Measurements from ENCODE around the gene DEFB131B.
"Not testable (repeated sequence)": the region's sequence is repeated elsewhere in the genome, so short reads cannot be mapped to it uniquely, and the experiment has no call there.

DEFB131B gene

DNA sequence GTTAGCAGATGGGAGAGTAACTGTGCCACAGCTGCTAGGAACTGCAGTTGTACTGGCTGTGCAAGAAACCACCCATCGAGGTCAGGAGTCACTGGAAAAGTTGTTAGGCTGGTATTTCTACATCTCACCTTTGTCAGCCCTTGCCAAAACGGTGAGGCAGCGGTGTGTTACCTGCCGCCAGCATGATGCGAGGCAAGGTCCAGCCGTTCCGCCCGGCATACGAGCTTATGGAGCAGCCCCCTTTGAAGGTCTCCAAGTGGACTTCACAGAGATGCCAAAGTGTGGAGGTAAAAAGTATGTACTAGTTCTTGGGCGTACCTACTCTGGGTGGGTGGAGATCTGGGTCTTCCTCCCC lies 33.7 kb downstream of the DEFB131B start:
- not testable (repeated sequence) for DNase-seq

DNA sequence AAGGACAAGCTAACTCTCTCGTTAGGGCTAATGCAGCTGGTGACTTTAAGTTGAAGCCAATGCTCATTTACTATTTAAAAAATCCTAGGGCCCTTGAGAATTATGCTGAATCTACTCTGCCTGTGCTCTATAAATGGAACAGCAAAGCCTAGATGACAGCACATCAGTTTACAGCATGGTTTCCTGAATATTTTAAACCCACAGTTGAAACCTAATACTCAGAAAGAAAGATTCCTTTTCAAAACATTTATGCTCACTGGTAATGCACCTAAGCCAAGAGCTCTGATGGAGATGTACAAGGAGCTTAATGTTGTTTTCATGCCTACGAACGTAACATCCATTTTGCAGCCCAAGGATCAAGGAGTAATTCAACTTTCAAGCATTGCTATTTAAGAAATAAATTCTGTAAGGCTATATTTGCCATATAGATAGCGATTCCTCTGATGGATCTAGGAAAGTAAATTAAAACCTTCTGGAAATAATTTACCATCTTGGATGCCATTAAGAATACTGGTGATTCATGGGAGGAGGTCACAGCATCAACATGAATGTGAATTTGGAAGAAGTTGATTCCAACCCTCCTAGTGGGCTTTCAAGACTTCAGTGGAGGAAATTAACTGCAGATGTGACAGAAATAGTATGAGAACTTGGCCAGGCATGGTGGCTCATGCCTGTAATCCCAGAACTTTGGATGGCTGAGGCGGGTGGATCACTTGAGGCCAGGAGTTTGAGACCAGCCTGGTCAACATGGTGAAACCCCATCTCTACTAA lies 35.7 kb downstream of the DEFB131B start:
- DNase-seq, result no peak

DNA sequence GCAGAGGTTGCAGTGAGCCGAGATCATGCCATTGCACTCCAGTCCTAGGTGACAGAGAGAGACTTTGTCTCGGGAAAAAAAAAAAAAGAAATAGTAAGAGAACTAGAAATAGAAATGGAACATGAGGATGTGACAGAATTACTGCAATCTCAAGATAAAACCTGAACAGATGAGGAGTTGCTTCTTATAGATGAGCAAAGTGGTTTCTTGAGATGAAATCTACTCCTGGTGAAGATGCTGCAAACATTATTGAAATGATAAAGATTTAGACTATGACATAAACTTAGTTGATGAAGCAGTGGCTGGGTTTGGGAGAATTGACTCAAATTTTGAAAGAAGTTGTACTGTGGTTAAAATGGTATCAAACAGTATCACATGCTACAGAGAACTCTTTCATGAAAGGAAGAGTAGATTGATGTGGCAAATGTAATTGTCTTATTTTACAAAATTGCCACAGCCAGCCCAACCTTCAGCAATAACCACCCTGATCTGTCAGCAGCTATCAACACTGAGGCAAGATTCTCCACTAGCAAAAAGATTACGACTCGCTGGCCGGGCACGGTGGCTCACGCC lies 36.5 kb downstream of the DEFB131B start:
- no peak for DNase-seq

DNA sequence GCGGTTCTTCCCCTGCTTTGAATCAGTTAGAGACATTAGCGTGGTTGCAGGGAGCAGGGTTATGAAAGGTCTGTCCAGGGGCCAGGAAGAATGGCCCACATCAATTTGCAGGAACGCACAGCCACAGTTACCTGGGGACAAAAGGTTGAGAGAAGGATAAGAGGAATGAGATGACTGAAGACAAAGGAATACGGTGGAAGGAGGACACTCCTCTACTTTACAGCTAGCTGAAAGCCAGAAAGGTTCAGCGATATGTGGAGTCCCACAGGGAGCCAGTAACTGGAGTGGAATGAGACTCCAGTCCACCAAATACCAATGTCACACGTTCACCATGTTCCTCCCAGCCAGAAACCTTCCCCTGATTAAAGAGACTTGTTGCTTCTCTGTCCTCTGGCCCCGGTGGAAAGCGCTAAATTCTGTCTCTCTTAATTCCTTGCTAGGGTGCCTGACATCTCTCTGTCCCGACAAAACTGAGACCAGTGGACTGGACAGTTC lies 39.4 kb downstream of the DEFB131B start:
- DNase-seq, result no peak

DNA sequence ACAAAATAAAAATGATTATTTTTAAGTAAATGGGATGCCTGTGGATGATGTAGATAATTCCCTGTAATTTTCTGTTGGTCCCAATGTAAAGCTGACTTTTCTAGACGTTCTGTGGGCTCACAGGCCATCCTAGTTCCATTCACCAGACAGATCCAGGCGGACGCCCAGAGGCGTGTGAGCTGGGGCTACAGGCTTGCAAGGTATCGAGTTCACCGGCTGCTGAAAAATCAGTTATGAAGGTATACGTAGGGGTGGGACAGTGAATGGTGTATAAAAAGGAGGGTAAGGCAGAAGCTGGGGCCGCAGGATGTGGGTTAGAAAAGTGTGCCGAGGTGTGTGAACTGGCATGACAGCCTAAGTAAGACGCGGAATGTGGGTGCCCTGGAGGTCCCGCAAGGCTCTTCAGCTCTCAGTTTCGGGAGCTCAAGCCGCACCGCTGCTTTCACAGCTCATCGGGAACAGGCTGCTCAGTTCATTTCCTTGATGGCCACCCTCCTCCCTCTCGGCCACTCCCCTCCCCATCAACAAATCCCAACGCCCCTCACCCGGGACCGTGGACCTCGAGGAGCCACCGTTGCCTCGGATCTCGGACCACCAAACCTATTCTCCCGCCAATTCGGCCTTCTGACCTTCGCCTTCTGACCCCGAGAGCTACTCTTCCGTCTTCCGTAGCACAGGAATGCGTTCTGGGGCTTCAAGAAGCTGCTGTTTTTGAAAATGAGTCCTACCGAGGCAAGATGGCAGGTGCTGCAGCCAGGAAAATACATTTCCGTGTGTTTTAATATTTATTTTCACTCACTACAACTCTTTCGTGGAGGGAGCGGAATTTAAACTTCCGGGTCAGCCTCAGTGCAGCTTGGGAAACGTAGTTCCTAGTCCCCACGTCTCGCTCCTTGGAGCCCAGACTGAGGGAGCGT lies 49.8 kb downstream of the DEFB131B start, which contains the start of gene XNDC1N:
XNDC1N (minus strand) TSS at position 775 of the 917 bp plus-strand sequence. CDS start 5,241 bp downstream, outside the sequence.
- DNase-seq, result peak; percentile 81

DNA sequence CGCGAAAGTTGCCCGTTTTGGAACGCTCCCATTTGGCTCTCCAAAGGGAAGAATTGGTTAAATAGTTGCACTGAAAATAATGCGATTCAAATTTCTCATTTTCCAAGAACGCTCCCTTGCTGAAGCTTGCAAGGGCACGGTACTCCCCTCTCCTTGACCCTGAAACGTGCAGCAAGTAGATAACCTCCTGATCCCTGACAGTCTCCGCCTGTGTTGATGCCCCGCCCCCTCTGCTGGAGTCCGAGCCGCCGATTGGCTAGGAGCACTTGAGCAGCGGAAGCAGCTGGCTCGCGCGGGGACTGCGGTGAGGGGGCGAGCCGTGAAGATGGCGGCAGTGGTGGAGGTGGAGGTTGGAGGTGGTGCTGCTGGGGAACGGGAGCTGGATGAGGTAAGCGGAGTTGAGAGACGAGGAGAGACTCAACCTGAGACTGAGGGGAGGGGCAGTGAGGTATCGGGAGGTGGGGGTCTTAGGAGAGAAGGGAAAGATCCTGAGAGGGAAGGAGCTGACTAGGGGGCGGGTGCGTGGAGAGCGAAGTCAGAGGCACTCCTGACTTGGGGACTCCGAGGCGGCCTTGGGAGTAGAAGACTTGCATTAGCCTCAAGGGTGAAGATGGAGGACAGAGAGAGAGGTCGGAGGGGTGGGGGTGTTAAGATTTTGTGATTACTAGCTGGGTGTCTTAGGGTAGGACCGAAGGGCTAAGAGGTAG lies 50.6 kb downstream of the DEFB131B start, which contains the start of gene RNF121:
RNF121 (plus strand) TSS at position 310 of the 707 bp plus-strand sequence; CDS start at position 326, 16 bp downstream.
- DNase-seq, result peak; percentile 99

DNA sequence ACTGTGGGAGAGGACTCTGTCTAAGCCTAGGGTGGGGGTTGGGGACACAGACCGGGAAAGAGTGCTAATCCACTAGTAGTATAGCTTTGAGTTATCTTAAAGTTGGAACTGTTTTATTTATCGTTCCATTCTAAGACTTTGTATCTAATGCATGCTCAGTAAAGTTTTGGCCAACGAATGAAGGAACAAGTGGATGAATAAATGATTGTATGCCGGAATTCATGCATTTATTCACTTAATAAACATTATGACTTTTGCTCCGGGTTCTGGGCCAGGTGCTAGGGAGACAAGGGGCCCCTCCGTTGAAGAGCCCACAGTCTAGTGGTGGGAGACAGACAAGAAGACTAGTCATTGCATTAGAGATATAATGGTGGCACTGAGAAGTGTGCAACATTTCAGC lies 51.2 kb downstream of the DEFB131B start:
- no peak for DNase-seq

DNA sequence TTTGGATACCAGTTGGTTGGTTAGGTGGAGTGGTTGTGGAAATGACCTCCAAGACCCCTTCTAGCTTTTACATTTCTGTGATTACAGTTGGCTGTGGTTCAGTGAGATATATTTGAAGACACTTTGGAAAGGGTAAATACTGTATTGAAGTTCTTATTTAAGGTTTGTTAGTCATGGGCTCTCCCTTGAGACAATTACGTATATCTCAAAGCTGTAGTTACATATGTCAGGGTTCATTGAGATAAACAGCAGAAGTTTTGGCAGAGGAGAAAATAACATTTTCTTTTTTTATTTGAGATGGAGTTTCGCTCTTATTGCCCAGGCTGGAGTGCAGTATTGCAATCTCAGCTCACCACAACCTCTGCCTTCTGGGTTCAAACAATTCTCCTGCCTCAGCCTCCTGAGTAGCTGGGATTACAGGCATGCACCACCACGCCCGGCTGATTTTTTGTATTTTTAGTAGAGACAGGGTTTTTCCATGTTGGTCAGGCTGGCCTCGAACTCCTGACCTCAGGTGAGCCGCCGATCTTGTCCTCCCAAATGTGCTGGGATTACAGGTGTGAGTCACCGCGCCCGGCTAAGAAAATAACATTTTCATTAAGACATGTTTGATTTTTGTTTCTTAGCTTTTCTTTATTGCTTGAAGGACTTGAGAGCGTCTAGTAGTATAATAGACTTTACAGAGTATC lies 52.4 kb downstream of the DEFB131B start:
- DNase-seq, result peak; percentile 39

DNA sequence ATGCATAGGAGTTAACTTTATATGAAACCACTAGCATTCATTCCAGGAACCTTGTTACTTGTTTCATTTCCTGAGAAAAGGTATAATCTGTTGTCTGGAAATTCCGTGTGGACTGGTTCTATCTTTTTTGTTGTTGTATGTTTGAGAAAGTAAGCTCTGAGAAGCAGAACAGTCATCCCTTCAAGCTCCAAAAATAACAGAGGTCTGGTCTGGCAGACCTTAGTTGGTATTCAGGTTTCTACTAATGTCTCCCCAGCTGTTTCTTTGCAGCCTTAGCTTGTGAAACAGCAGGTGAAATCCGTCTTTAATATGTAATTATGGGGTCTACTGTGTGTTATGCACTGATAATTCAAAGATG lies 53.0 kb downstream of the DEFB131B start:
- DNase-seq, result no peak

DNA sequence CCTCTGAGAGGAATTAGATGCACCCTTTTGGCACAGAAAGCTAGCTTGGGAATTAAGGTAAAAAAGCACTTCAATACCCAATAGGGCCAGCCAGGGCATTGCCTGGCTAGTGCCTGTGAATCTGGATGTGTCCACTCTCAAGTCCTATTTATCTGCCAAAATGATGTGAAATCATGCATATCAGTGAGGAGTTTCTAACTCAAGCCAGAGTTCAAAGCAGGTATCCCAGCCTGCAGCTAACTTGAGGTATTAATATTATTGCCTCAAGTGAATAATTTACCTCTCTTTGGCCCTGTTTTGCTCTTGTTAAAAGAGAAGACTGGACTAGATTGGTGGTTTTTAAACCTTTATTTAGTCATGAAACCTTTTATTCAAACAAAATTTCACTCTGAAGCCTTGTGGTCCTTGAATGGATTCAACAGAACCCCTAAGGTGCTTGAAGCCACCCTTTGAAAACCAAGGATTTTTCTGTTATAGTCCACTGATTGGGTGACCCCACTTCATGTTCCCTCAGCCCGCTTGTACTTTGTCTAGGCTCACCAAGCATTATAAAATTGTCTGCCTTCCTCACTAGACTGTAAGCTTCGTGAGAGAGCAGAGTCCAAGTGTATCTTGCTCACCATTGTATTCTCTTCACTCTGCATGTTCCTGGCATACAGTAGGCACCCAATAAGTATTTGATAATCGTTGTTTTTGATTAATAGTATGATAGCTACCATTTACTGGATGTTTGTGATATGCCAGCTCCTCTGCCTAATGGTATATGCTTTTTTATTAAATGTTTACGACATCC lies 55.1 kb downstream of the DEFB131B start:
- no peak for DNase-seq

Measured in stimulated activated CD4-positive, alpha-beta T cell treated with anti-CD3 and anti-CD28 coated beads, Interleukin-15, amount 100 ng/mL, for 24 hours (primary cell).